Measurements from ENCODE around the gene TBC1D4. TPM values are rescaled to one million over a fixed set of nuclear protein-coding genes. Genes with fewer than 3 reads are reported as not detected.

TBC1D4 gene
- total and polyA plus RNA-seq, 2 donors (not counting 1 experiment from before 2014, with no cell fraction given), result 10.3 to 15.4 TPM

DNA sequence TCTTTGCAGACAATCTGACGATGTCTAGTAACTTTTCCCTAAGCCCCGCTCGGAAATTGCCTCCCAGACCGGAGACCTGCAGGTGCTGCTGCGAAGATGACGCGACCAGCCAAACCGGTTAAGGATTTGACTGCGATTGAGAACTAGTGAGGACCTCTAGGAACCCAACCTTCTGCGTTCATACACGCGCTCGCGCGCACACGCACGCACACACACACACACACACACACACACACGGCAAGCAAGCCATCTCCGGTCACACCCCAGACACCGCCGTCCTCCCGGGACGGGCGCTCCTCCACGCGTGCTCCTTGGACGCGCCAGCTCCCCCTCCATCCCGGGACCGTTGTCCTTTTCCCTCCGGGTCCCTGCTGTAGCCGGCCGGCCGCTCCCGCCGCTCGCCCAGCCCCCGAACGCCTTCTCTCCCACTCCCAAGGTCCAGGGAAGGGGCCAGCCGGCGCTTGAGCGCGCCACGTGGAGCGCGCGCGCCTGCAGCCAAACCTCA, 1.2 kb downstream of the TBC1D4 start:
- Histone ChIP-seq H2AFZ (ENCODE audit: low read length) (peak overlapping the region; percentile 91), H3K4me2 (ENCODE audit: extremely low read depth, insufficient read depth, low read length) (peak overlapping the region; percentile 96), H3K9ac (ENCODE audit: insufficient read depth, low read length) (peak overlapping the region; percentile 20), H3K9me3 (ENCODE audit: control insufficient read depth, insufficient read depth, low read depth, low read length) (no peaks in the 10 kb centered on the region), H3K79me2 (ENCODE audit: control insufficient read depth, insufficient read depth, low read length) (no peaks in the 10 kb centered on the region), H4K20me1 (ENCODE audit: control insufficient read depth, extremely low read depth, insufficient read depth, low read length) (no peaks in the 10 kb centered on the region), H3K4me1 (ENCODE audit: control insufficient read depth, extremely low read depth, insufficient read depth, low read length) (peaks cover 2% of the 10 kb centered on the region), H3K4me3 (replicated peaks in 1 of 4; ENCODE audit: control extremely low read depth in 1 of 4, insufficient read depth in 1 of 4, low read depth in 3 of 4, low read length in 4 of 4) (peak overlapping the region; percentile 72 to 87 (median 79)), H3K36me3 (ENCODE audit: control insufficient read depth, insufficient read depth, low read length) (no peaks in the 10 kb centered on the region), H3K27ac (ENCODE audit: insufficient read depth, low read length) (peak overlapping the region; percentile 5), H3K27me3 (ENCODE audit: control insufficient read depth, insufficient read depth, low read length) (no peaks in the 10 kb centered on the region)
- TF ChIP-seq, protein P1, sequence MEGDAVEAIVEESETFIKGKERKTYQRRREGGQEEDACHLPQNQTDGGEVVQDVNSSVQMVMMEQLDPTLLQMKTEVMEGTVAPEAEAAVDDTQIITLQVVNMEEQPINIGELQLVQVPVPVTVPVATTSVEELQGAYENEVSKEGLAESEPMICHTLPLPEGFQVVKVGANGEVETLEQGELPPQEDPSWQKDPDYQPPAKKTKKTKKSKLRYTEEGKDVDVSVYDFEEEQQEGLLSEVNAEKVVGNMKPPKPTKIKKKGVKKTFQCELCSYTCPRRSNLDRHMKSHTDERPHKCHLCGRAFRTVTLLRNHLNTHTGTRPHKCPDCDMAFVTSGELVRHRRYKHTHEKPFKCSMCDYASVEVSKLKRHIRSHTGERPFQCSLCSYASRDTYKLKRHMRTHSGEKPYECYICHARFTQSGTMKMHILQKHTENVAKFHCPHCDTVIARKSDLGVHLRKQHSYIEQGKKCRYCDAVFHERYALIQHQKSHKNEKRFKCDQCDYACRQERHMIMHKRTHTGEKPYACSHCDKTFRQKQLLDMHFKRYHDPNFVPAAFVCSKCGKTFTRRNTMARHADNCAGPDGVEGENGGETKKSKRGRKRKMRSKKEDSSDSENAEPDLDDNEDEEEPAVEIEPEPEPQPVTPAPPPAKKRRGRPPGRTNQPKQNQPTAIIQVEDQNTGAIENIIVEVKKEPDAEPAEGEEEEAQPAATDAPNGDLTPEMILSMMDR (conservative IDR thresholded peaks at IDR 0.05 in 1 of 2, IDR thresholded peaks at IDR 0.05 in 1 of 2; ENCODE audit: low read depth in 1 of 2, low read length in 2 of 2), result no peak
- no peak for TF ChIP-seq EZH2 (IDR thresholded peaks at IDR 0.05; ENCODE audit: low read length, missing control alignments)
- peak; percentile 62 to 63 for DNase-seq (ENCODE audit: low read depth in 2 of 2)

DNA sequence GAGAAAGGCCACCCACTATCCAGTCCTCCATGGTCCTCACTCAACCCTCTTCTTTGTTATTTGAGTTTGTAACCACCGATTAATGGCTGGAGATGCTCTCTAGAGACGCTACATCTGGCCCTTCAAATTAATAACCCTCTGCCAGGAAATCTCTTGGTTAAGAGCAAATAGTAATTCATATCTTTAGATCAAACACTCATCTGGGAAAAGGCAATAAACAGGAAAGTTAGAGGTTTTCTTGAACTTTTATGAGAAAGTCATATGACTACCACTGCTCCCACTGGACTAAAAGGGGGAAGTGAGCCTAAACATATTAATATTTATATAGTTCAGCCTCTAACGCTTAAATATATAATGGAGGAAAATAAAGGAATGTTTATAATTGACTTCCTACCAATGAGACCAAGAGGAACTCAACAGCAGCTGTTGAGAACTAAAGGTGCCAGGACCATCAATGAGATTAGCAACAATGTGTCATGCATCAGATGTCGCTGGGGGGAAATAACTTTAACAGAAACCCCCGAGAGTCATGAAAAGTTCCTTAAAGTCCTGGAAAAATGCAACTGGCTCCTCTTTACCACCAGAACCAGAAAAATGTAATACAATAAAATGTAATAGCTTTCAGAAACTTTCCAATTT, 2.7 kb downstream of the TBC1D4 start:
- Histone ChIP-seq H3K4me2 (ENCODE audit: extremely low read depth, insufficient read depth, low read length) (peak overlapping the region; percentile 18), H3K4me3 (replicated peaks in 1 of 4; ENCODE audit: control extremely low read depth in 1 of 4, insufficient read depth in 1 of 4, low read depth in 3 of 4, low read length in 4 of 4) (peak overlapping the region in 1 of 4 experiments; percentile 72), H3K9me3 (ENCODE audit: control insufficient read depth, insufficient read depth, low read depth, low read length) (no peaks in the 10 kb centered on the region), H2AFZ (ENCODE audit: low read length) (no peak overlapping the region), H3K27ac (ENCODE audit: insufficient read depth, low read length) (no peak overlapping the region), H3K27me3 (ENCODE audit: control insufficient read depth, insufficient read depth, low read length) (no peaks in the 10 kb centered on the region), H3K4me1 (ENCODE audit: control insufficient read depth, extremely low read depth, insufficient read depth, low read length) (peaks cover 2% of the 10 kb centered on the region), H3K36me3 (ENCODE audit: control insufficient read depth, insufficient read depth, low read length) (no peaks in the 10 kb centered on the region), H3K9ac (ENCODE audit: insufficient read depth, low read length) (no peak overlapping the region), H4K20me1 (ENCODE audit: control insufficient read depth, extremely low read depth, insufficient read depth, low read length) (no peaks in the 10 kb centered on the region), H3K79me2 (ENCODE audit: control insufficient read depth, insufficient read depth, low read length) (no peaks in the 10 kb centered on the region)
- DNase-seq (ENCODE audit: low read depth in 2 of 2), result no peak
- TF ChIP-seq, protein P1 (conservative IDR thresholded peaks at IDR 0.05 in 1 of 2, IDR thresholded peaks at IDR 0.05 in 1 of 2; ENCODE audit: low read depth in 1 of 2, low read length in 2 of 2), result no peak

DNA sequence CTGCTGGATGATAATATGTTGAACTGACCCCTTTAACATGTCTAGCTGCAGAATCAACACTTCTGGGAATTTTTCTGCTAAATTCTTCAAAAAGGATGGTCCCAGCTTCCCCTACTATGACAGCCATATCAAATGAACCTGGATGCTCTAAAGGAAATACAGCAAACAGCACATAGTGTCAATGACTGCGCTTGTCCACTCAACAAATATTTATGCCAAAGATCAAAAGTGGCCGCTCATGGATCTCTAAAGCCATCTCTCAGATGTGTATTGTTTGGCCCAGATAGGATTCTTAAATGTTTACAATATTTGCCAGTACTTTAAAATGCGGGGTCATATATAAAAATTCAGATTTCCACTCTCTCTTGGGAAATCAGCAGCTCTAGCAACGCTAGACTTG, 3.3 kb downstream of the TBC1D4 start:
- H3K36me3 ChIP-seq (ENCODE audit: control insufficient read depth, insufficient read depth, low read length), result no peaks in the 10 kb centered on the region
- H2AFZ ChIP-seq (ENCODE audit: low read length), result no peak overlapping the region
- DNase-seq (ENCODE audit: low read depth in 2 of 2), result no peak
- no peak overlapping the region for H3K4me2 ChIP-seq (ENCODE audit: extremely low read depth, insufficient read depth, low read length)
- H3K4me3 ChIP-seq (replicated peaks in 1 of 4; ENCODE audit: control extremely low read depth in 1 of 4, insufficient read depth in 1 of 4, low read depth in 3 of 4, low read length in 4 of 4), result no peak overlapping the region
- H3K4me1 ChIP-seq (ENCODE audit: control insufficient read depth, extremely low read depth, insufficient read depth, low read length), result peaks cover 2% of the 10 kb centered on the region
- no peaks in the 10 kb centered on the region for H3K27me3 ChIP-seq (ENCODE audit: control insufficient read depth, insufficient read depth, low read length)
- no peaks in the 10 kb centered on the region for H3K9me3 ChIP-seq (ENCODE audit: control insufficient read depth, insufficient read depth, low read depth, low read length)
- TF ChIP-seq EZH2 (IDR thresholded peaks at IDR 0.05; ENCODE audit: low read length, missing control alignments), result no peak
- TF ChIP-seq, protein P1 (conservative IDR thresholded peaks at IDR 0.05 in 1 of 2, IDR thresholded peaks at IDR 0.05 in 1 of 2; ENCODE audit: low read depth in 1 of 2, low read length in 2 of 2), result no peak
- no peak overlapping the region for H3K27ac ChIP-seq (ENCODE audit: insufficient read depth, low read length)
- H4K20me1 ChIP-seq (ENCODE audit: control insufficient read depth, extremely low read depth, insufficient read depth, low read length), result no peaks in the 10 kb centered on the region
- H3K79me2 ChIP-seq (ENCODE audit: control insufficient read depth, insufficient read depth, low read length), result no peaks in the 10 kb centered on the region
- H3K9ac ChIP-seq (ENCODE audit: insufficient read depth, low read length), result no peak overlapping the region

Measured in fibroblast of lung (primary cell).